NCI-H446 treated with DMSO at 0.1 percent for 48 hours (cell line): Measurements from ENCODE around the gene GALR1.
A peak's percentile ranks its signal among the peaks of the same experiment; 100 is the strongest.
"Not testable (repeated sequence)": the region's sequence is repeated elsewhere in the genome, so short reads cannot be mapped to it uniquely, and the experiment has no call there.

Source experiments
- DNase-seq: peaks from one replicate; lab custom pipeline; 2025; lab: John Stamatoyannopoulos, UW

Gene GALR1, protein sequence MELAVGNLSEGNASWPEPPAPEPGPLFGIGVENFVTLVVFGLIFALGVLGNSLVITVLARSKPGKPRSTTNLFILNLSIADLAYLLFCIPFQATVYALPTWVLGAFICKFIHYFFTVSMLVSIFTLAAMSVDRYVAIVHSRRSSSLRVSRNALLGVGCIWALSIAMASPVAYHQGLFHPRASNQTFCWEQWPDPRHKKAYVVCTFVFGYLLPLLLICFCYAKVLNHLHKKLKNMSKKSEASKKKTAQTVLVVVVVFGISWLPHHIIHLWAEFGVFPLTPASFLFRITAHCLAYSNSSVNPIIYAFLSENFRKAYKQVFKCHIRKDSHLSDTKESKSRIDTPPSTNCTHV

GRCh38 chr18:77249569-77250500 lies at the start of gene GALR1:
Gene GALR1 (plus strand): TSS chr18:77249848. CDS start chr18:77250549, 701 bp downstream.
- DNase-seq = no peak

GRCh38 chr18:77201506-77201905 lies 48.1 kb upstream of the GALR1 start:
- DNase-seq = no peak

GRCh38 chr18:77202329-77202728 lies 47.3 kb upstream of the GALR1 start:
- DNase-seq = no peak

DNA sequence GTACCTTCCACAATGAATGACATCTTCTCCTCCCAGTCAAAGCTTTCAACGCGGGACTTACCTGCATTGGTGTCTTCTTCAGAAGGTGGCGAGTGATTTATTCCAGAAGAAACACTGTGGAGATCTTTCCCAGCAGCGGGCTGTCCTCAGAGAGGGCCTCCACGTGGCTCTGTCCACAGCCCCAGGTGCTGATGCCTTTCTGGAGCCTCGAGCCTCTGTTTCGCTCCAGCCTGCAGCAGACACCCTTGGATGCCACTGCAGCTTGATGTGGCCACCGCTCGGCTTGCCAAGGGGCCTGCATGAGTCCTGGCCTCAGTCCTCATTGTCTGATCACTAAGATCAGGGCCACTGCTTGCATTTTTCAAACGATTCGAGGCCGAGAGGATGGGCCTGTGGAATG lies 46.6 kb upstream of the GALR1 start:
- no peak for DNase-seq

GRCh38 chr18:77203851-77204250 lies 45.8 kb upstream of the GALR1 start:
- no peak for DNase-seq

GRCh38 chr18:77205769-77206168 lies 43.9 kb upstream of the GALR1 start:
- no peak for DNase-seq

- DNase-seq = peak; percentile 76
Observed at GRCh38 chr18:77206676-77207374, 42.8 kb upstream of the GALR1 start.

DNA sequence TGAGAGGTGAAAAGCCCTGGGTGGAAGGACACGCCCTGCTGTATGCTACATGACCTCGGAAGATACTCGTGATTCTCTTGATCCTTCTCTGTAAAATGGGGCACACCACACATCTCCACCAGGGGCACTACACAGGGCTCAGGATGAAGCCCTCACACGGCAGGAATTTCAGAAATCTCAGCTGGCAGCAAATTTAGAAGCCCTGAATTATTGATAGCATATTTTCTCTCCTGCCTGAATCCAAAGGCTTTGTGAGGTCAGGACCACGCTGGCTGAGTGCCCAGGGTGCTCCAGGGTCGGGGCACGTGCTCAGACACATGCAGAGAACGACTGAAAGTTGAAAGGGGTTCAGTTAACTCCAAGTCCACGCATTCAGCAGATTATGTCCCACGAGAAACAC lies 42.1 kb upstream of the GALR1 start:
- DNase-seq = peak; percentile 69

DNA sequence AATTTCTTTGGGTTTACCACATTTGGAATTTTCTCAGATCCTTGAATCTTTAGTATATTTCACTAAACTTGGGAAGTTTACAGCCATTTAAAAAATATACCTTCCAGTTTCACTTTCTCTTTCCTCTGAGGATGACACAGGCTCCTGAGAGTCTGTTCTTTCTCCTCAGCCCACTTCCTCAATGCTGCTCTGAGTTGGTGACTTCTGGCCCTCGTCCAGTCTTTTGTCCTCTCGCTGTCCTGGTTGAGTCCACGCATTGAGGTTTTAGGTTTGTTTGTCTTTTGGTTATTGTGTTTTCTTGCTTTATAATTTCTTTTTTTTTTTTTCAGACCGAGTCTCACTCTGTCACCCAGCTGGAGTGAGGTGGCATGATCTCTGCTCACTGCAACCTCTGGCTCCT lies 40.7 kb upstream of the GALR1 start:
- no peak for DNase-seq

DNA sequence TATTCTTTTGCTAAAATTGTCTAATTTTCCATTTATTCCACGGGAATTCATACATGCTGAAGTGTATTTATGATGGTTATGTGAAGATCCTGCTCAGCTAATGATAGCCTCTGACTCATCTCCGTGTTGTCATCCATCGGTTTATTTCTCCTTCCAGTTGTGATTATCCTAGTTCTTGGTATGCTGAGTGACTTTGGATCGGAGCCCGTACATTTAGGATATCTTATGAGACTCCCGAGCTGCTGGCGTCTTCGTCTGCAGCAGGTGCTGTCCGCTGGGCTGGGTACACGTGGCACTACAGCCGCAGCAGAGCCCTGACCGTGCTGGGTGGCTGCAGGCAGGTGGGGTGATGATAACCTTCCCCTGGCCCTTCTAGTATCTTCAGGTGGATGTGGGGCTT lies 40.1 kb upstream of the GALR1 start:
- DNase-seq = no peak

- DNase-seq = no peak
Observed at GRCh38 chr18:77210249-77210648, 39.4 kb upstream of the GALR1 start.

- DNase-seq = no peak
Observed at GRCh38 chr18:77218642-77219041, 31.0 kb upstream of the GALR1 start.

- DNase-seq = no peak
Observed at GRCh38 chr18:77220726-77221125, 28.9 kb upstream of the GALR1 start.

GRCh38 chr18:77222464-77222863 lies 27.2 kb upstream of the GALR1 start:
- peak; percentile 3 for DNase-seq

- no peak for DNase-seq
Observed at GRCh38 chr18:77223221-77223639, 26.4 kb upstream of the GALR1 start.

GRCh38 chr18:77223653-77224052 lies 26.0 kb upstream of the GALR1 start:
- DNase-seq = no peak

DNA sequence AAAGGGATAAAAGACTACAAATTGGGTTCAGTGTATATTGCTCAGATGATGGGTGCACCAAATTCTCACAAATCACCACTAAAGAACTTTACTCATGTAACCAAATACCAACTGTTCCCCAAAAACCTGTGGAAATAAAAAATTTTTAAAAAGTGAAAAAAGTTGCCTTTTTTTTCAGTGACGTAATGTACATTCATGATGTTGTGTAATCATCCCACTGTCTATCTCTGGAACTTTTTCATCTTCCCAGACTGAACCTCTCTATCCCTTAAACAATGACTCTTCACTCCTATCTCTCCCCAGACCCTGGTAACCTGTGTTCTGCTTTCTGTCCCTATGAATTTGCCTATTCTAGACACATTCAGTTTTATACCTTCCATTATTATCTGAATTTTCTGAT lies 19.0 kb upstream of the GALR1 start:
- no peak for DNase-seq

GRCh38 chr18:77234504-77235365 lies 14.9 kb upstream of the GALR1 start:
- DNase-seq = no peak

GRCh38 chr18:77239285-77239684 lies 10.4 kb upstream of the GALR1 start:
- not testable (repeated sequence) for DNase-seq

DNA sequence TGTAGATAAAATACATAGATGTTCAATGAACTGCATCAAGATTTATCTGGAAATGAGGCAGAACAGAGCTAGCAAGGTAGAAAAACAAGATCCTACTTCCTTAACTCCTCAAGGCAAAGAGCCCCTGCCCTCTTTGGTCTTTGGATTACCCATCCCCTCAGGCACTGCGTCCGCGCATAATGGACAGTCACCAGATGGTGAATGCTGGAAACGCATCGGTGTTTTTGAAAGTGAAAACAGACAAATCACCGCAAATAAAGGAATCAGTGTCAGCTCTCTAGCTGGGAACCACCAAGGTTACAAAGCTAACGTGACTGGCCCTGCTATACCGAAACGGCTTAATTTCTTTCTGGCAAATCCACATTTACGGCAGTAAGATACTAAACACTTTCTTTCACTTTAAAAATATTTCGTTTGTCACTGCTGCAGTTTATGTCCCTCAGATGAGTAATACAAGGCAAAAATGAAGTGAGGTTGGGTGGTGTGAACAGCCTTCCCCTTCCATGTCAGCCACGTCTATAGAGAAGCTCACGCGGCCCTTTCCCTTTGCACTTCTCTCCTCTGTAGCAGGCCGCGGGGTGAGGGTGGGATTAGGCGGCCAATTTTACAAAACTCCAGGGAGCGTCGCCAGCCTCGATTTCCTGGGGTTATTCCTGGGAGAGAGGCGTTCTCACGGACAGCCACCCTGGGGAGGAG lies 627 bp upstream of the GALR1 start:
- no peak for DNase-seq

DNA sequence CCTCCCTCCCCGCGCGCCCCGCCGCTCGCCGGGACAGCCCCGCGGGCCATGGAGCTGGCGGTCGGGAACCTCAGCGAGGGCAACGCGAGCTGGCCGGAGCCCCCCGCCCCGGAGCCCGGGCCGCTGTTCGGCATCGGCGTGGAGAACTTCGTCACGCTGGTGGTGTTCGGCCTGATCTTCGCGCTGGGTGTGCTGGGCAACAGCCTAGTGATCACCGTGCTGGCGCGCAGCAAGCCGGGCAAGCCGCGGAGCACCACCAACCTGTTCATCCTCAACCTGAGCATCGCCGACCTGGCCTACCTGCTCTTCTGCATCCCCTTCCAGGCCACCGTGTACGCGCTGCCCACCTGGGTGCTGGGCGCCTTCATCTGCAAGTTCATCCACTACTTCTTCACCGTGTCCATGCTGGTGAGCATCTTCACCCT lies 865 bp downstream of the GALR1 start:
- DNase-seq = no peak
